Measurements from ENCODE around the gene CHMP4B.

GRCh38 chr20:33814238-33814712, 3.1 kb downstream of the CHMP4B start:
- TF ChIP-seq, protein P1, sequence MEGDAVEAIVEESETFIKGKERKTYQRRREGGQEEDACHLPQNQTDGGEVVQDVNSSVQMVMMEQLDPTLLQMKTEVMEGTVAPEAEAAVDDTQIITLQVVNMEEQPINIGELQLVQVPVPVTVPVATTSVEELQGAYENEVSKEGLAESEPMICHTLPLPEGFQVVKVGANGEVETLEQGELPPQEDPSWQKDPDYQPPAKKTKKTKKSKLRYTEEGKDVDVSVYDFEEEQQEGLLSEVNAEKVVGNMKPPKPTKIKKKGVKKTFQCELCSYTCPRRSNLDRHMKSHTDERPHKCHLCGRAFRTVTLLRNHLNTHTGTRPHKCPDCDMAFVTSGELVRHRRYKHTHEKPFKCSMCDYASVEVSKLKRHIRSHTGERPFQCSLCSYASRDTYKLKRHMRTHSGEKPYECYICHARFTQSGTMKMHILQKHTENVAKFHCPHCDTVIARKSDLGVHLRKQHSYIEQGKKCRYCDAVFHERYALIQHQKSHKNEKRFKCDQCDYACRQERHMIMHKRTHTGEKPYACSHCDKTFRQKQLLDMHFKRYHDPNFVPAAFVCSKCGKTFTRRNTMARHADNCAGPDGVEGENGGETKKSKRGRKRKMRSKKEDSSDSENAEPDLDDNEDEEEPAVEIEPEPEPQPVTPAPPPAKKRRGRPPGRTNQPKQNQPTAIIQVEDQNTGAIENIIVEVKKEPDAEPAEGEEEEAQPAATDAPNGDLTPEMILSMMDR (IDR thresholded peaks at IDR 0.05; ENCODE audit: low read depth, low read length, poor library complexity, severe bottlenecking): no peak
- no peak for TF ChIP-seq EZH2phosphoT487 (IDR thresholded peaks at IDR 0.05; ENCODE audit: borderline replicate concordance, low read length)
